HepG2 (cell line): Measurements from ENCODE around the gene KMT2E. TPM values are rescaled to one million over a fixed set of nuclear protein-coding genes. Genes with fewer than 3 reads are reported as not detected.

Experiments
- ATAC-seq: fragments of 200-7000 bp; cut with Tn5 transposase; 3 replicates; pipeline ENCODE4 v1.9.1; 2020; ENCODE audit warnings: mild to moderate bottlenecking, moderate library complexity
- BruUV-seq: library from RNA; stranded (reverse); fragments of 400-500 nt; replicated peaks from 2 replicates; lab custom pipeline; 2021; lab: Mats Ljungman, UMichigan
- CTCF ChIA-PET: fragments of 300-600 bp; formaldehyde crosslinking; extraction: SDS; loops from one replicate; lab custom pipeline; 2021; ENCODE audit warnings: low total read pairs, inconsistent platforms, low intra/inter-chr PET ratio; lab: Yijun Ruan, JAX
- POLR2A ChIA-PET: fragments of 350-600 bp; sonication (Branson Sonifier 250); formaldehyde crosslinking; loops from one replicate; lab custom pipeline; 2020; ENCODE audit warnings: antibody characterized with exemption, inconsistent platforms; lab: Yijun Ruan, JAX
- DNase-seq: peaks from one replicate; pipeline ENCODE4 v3.0.0-alpha.2; 2015; ENCODE audit warnings: low spot score
- FAIRE-seq: peaks from 3 replicates; lab custom pipeline; 2011; peaks lifted over from hg19 to GRCh38; lab: Jason Lieb, UNC
- H2AFZ ChIP-seq: one replicate; pipeline ENCODE4 v1.6.1; 2011; ENCODE audit warnings: low read length, inconsistent platforms
- H3K27ac ChIP-seq: fragments of 300-600 bp; 3 replicates; pipeline ENCODE4 v1.8.0; 2011; ENCODE audit warnings: mixed run types, mild to moderate bottlenecking, mixed read lengths, low read length, inconsistent platforms; ENCODE audit not compliant: insufficient read depth; ENCODE audit errors: extremely low read length
- H3K27me3 ChIP-seq, 2 experiments: fragments of 200-600 bp in 1 of 2; 2 replicates in 1 of 2; 3 replicates in 1 of 2; pipeline versions ENCODE4 v1.6.0 to v1.8.0; 2011; ENCODE audit warnings: low read length in 2 of 2, mild to moderate bottlenecking in 2 of 2, moderate library complexity in 2 of 2, inconsistent platforms in 1 of 2; ENCODE audit not compliant: insufficient read depth in 2 of 2, control insufficient read depth in 1 of 2
- H3K36me3 ChIP-seq, 2 experiments: fragments of 200-600 bp in 1 of 2; replicated peaks in 1 of 2; 2 replicates in 1 of 2; 3 replicates in 1 of 2; pipeline versions ENCODE4 v1.5.1 to v1.8.0; 2011; ENCODE audit warnings: low read length in 2 of 2, inconsistent platforms in 1 of 2; ENCODE audit not compliant: insufficient read depth in 2 of 2, control insufficient read depth in 1 of 2
- H3K4me1 ChIP-seq: 2 replicates; pipeline ENCODE4 v1.5.1; 2012; ENCODE audit warnings: low read length, inconsistent platforms; ENCODE audit not compliant: insufficient read depth
- H3K4me2 ChIP-seq: 2 replicates; pipeline ENCODE4 v1.6.0; 2011; ENCODE audit warnings: low read depth, low read length, inconsistent platforms
- H3K4me3 ChIP-seq, 3 experiments: fragments of 200-600 bp in 1 of 3; sonication (generic), shearing (Covaris generic) in 1 of 3; replicated peaks in 1 of 3; 2 replicates each; pipeline ENCODE4 v1.5.1; 2011 to 2016; ENCODE audit warnings: low read length in 3 of 3, inconsistent platforms in 2 of 3, low read depth in 2 of 3, mild to moderate bottlenecking in 2 of 3, control low read depth in 1 of 3, mixed read lengths in 1 of 3; ENCODE audit not compliant: insufficient read depth in 1 of 3
- H3K79me2 ChIP-seq: one replicate; pipeline ENCODE4 v1.6.1; 2011; ENCODE audit warnings: low read length, inconsistent platforms; ENCODE audit not compliant: insufficient read depth
- H3K9ac ChIP-seq: 2 replicates; pipeline ENCODE4 v1.6.0; 2011; ENCODE audit warnings: mild to moderate bottlenecking, low read depth, low read length, inconsistent platforms; ENCODE audit not compliant: insufficient read depth
- H3K9me3 ChIP-seq: 2 replicates; pipeline ENCODE4 v1.5.1; 2012; ENCODE audit warnings: mild to moderate bottlenecking, low read length
- H4K20me1 ChIP-seq: 2 replicates; pipeline ENCODE4 v1.6.0; 2011; ENCODE audit warnings: inconsistent platforms, mild to moderate bottlenecking, low read length, moderate library complexity; ENCODE audit not compliant: insufficient read depth
- ARID3A ChIP-seq: IDR thresholded peaks from 2 replicates; pipeline ENCODE4 v1.6.1; 2012; ENCODE audit warnings: low read depth, low read length, improper control_type of control experiment
- CREBL2 ChIP-seq: sonication (generic); formaldehyde crosslinking; IDR thresholded peaks from 2 replicates; pipeline ENCODE4 v1.8.1; 2023; ENCODE audit warnings: missing genetic modification reagents, mild to moderate bottlenecking, borderline replicate concordance
- DNMT1 ChIP-seq: sonication (generic); formaldehyde crosslinking; IDR thresholded peaks from 2 replicates; pipeline ENCODE4 v1.5.1; 2020; ENCODE audit warnings: mild to moderate bottlenecking, missing genetic modification reagents
- REST ChIP-seq, 2 experiments: IDR thresholded peaks; 2 replicates each; pipeline ENCODE4 v1.6.1; 2011 to 2012; ENCODE audit warnings: low read length in 2 of 2, borderline replicate concordance in 1 of 2, low read depth in 1 of 2, mild to moderate bottlenecking in 1 of 2, moderate library complexity in 1 of 2
- TIGD3 ChIP-seq: sonication (generic); formaldehyde crosslinking; IDR thresholded peaks from 2 replicates; pipeline ENCODE4 v1.5.1; 2020; ENCODE audit warnings: mild to moderate bottlenecking, missing genetic modification reagents, borderline replicate concordance
- ZBTB34 ChIP-seq: sonication (generic); formaldehyde crosslinking; IDR thresholded peaks from 2 replicates; pipeline ENCODE4 v1.8.0; 2022; ENCODE audit warnings: mild to moderate bottlenecking, missing genetic modification reagents
- ZNF570 ChIP-seq: sonication (generic); formaldehyde crosslinking; IDR thresholded peaks from 2 replicates; pipeline ENCODE4 v1.4.0; 2020; ENCODE audit warnings: mild to moderate bottlenecking, missing genetic modification reagents, borderline replicate concordance
- ZZZ3 ChIP-seq: sonication (generic); formaldehyde crosslinking; IDR thresholded peaks from 2 replicates; pipeline ENCODE4 v1.4.0; 2020; ENCODE audit warnings: missing genetic modification reagents, mild to moderate bottlenecking, borderline replicate concordance
- WGBS: methylation state at CpG from one replicate; pipeline ENCODE4 v1.1.6; 2017; ENCODE audit warnings: low lambda C conversion rate; 5-methylcytosine and 5-hydroxymethylcytosine counted together
- in situ Hi-C: cut with HindIII; loops from 2 replicates; pipeline ENCODE4 v1.10.0; 2017; ENCODE audit warnings: low pct_unique_long_range_greater_than_20kb; ENCODE audit not compliant: extremely low pct_ligation_motif_present
- intact Hi-C: fragments of 100-400 bp; cut with micrococcal nuclease; formaldehyde crosslinking; loops from one replicate; pipeline ENCODE4 v1.10.0; 2022; ENCODE audit not compliant: unreplicated experiment
- polyA plus RNA-seq, 8 experiments: library from polyadenylated mRNA; depleted of rRNA in 3 of 8; stranded (reverse) in 7 of 8; unstranded in 1 of 8; fragments of >200 nt; fragmentation: Illumina TruSeq in 4 of 8; extraction: Trizol in 4 of 8; gene quantifications; 2 replicates each; pipeline versions ENCODE4 v1.2.1 to v1.2.3, GENCODE V29; 2011 to 2016; ENCODE audit warnings: low read depth in 4 of 8, missing spikeins in 1 of 8, mixed read lengths in 1 of 8; ENCODE audit not compliant: insufficient read depth in 1 of 8
- total RNA-seq, 5 experiments: library from RNA; depleted of rRNA; stranded (reverse); fragments of >200 nt; fragmentation: Illumina TruSeq; extraction: Trizol; gene quantifications; 2 replicates each; pipeline ENCODE4 v1.2.3, GENCODE V29; 2016; ENCODE audit warnings: low read depth in 1 of 5

KMT2E gene
- total and polyA plus RNA-seq, 2 of the 13 experiments (the other 11 are each of a cell fraction or from before 2014, with no cell fraction given) = 6.3 to 24.4 TPM

- in situ Hi-C loops = no loop called here
- Histone ChIP-seq H3K4me2 (no peak overlapping the region), H3K4me1 (peaks cover 50% of the 10 kb centered on the region), H3K9me3 (no peaks in the 10 kb centered on the region), H3K9ac (no peak overlapping the region), H4K20me1 (peaks cover 45% of the 10 kb centered on the region), H3K79me2 (peaks cover 75% of the 10 kb centered on the region), H2AFZ (no peak overlapping the region), H3K36me3 (peaks cover 4 to 40% of the 10 kb centered on the region in 2 experiments; a peak in 4 of 5 replicates), H3K27ac (no peak overlapping the region), H3K27me3 (no peaks in the 10 kb centered on the region), H3K4me3 (no peak overlapping the region)
- BruUV-seq = no TSS peak
- intact Hi-C loops = no loop called here
- TF ChIP-seq ZNF570 (CRISPR knock-in tag) (no peak), ZZZ3 (CRISPR knock-in tag) (no peak), REST (IDR thresholded peaks at IDR 0.05; ENCODE audit: borderline replicate concordance in 1 of 2, low read depth in 1 of 2, low read length in 2 of 2) (no peak), TIGD3 (CRISPR knock-in tag) (no peak), DNMT1 (no peak), ARID3A (no peak), CREBL2 (CRISPR knock-in tag) (no peak), ZBTB34 (no peak)
- no peak for FAIRE-seq
- ATAC-seq = no peak
- ChIA-PET POLR2A (interaction anchor here (1.5 to 2.1 kb wide), 2 partner anchors 9 to 20 kb away, joined by 4 to 8 read pairs; no protein-coding TSS in a partner anchor), CTCF (no interaction called here)
- 99% methylated on average over 2 of the region's 2 CpGs for WGBS
- no peak for DNase-seq
These were observed 21.7 kb upstream of the KMT2E start for GRCh38 chr7:104992306-104992705.
